ENCODE results near the gene CEACAM7. TPM values are rescaled to one million over a fixed set of nuclear protein-coding genes. Genes with fewer than 3 reads are reported as not detected.

Gene CEACAM7
- total and polyA plus RNA-seq, 2 of the 13 experiments (the other 11 are each of a cell fraction or from before 2014, with no cell fraction given), result not detected

- CTCF ChIA-PET (ENCODE audit: low intra/inter-chr PET ratio, low total read pairs), result no interaction called here
- no TSS peak for BruUV-seq (replicated peaks)
- peaks cover 0 to 4% of the 10 kb centered on the region in 2 experiments; a peak in 1 of 5 replicates for H3K27me3 ChIP-seq (ENCODE audit: control insufficient read depth in 1 of 2, insufficient read depth in 2 of 2, low read length in 2 of 2)
- no peak for ATAC-seq
- TF ChIP-seq ZMAT5 (CRISPR knock-in tag; IDR thresholded peaks at IDR 0.05; ENCODE audit: borderline replicate concordance, low read depth) (no peak), RBM39 (IDR thresholded peaks at IDR 0.05; ENCODE audit: low read depth, low read length, poor library complexity, severe bottlenecking) (no peak), NFKB2 (CRISPR knock-in tag; IDR thresholded peaks at IDR 0.05; ENCODE audit: borderline replicate concordance) (no peak), MAFK (conservative IDR thresholded peaks at IDR 0.05 in 1 of 2, IDR thresholded peaks at IDR 0.05 in 1 of 2; ENCODE audit: low read length in 2 of 2) (peak; percentile 79 to 88), MAFF (IDR thresholded peaks at IDR 0.05; ENCODE audit: low read depth, low read length) (peak; percentile 79), MATR3 (CRISPR knock-in tag; IDR thresholded peaks at IDR 0.05) (no peak), ZNF792 (CRISPR knock-in tag; IDR thresholded peaks at IDR 0.05) (no peak)
- no peak overlapping the region for H3K4me2 ChIP-seq (ENCODE audit: low read depth, low read length)
- H4K20me1 ChIP-seq (ENCODE audit: insufficient read depth, low read length), result 0 out of 2 replicates have a peak, but pooled peaks cover 3% of the 10 kb centered on the region
- DNase-seq (ENCODE audit: low spot score), result no peak
- H3K9ac ChIP-seq (ENCODE audit: insufficient read depth, low read depth, low read length), result no peak overlapping the region
- H3K4me3 ChIP-seq (replicated peaks in 1 of 3; ENCODE audit: insufficient read depth in 1 of 3, low read depth in 2 of 3, low read length in 3 of 3), result no peak overlapping the region
- 10% methylated on average over 3 of the region's 3 CpGs for WGBS (ENCODE audit: low lambda C conversion rate)
- H3K4me1 ChIP-seq (ENCODE audit: insufficient read depth, low read length), result 0 out of 2 replicates have a peak, but pooled peaks cover 3% of the 10 kb centered on the region
- in situ Hi-C loops (cut with HindIII; ENCODE audit: extremely low pct_ligation_motif_present, low pct_unique_long_range_greater_than_20kb), result no loop called here
- H3K27ac ChIP-seq (ENCODE audit: extremely low read length, insufficient read depth, low read length), result no peak overlapping the region
- no peak overlapping the region for H2AFZ ChIP-seq (ENCODE audit: low read length)
- FAIRE-seq, result no peak
- no peaks in the 10 kb centered on the region for H3K36me3 ChIP-seq (replicated peaks in 1 of 2; ENCODE audit: control insufficient read depth in 1 of 2, insufficient read depth in 2 of 2, low read length in 2 of 2)
- POLR2A ChIA-PET, result no interaction called here
- intact Hi-C loops (cut with micrococcal nuclease; ENCODE audit: unreplicated experiment), result no loop called here
- H3K79me2 ChIP-seq (ENCODE audit: insufficient read depth, low read length), result no peaks in the 10 kb centered on the region
- no peaks in the 10 kb centered on the region for H3K9me3 ChIP-seq (ENCODE audit: low read length)
Measured at GRCh38 chr19:41702171-41702651, 14.1 kb upstream of the CEACAM7 start.

GRCh38 chr19:41701401-41702075 lies 13.5 kb upstream of the CEACAM7 start:
- DNase-seq (ENCODE audit: low spot score), result no peak
- FAIRE-seq, result no peak
- no peak for ATAC-seq
- intact Hi-C loops (cut with micrococcal nuclease; ENCODE audit: unreplicated experiment), result no loop called here
- no peak overlapping the region for H2AFZ ChIP-seq (ENCODE audit: low read length)
- 0 out of 2 replicates have a peak, but pooled peaks cover 3% of the 10 kb centered on the region for H4K20me1 ChIP-seq (ENCODE audit: insufficient read depth, low read length)
- POLR2A ChIA-PET, result no interaction called here
- CTCF ChIA-PET (ENCODE audit: low intra/inter-chr PET ratio, low total read pairs), result no interaction called here
- no peaks in the 10 kb centered on the region for H3K79me2 ChIP-seq (ENCODE audit: insufficient read depth, low read length)
- no peak overlapping the region for H3K4me3 ChIP-seq (replicated peaks in 1 of 3; ENCODE audit: insufficient read depth in 1 of 3, low read depth in 2 of 3, low read length in 3 of 3)
- no peak overlapping the region for H3K9ac ChIP-seq (ENCODE audit: insufficient read depth, low read depth, low read length)
- BruUV-seq (replicated peaks), result no TSS peak
- TF ChIP-seq ZNF337 (CRISPR knock-in tag; IDR thresholded peaks at IDR 0.05; ENCODE audit: borderline replicate concordance, low read depth) (no peak), CTCF (CRISPR knock-in tag; IDR thresholded peaks at IDR 0.05) (peak; percentile 32; the same call in 1 of the 2 replicates)
- H3K9me3 ChIP-seq (ENCODE audit: low read length), result no peaks in the 10 kb centered on the region
- WGBS (ENCODE audit: low lambda C conversion rate), result 3% methylated on average over 5 of the region's 10 CpGs
- H3K27me3 ChIP-seq (ENCODE audit: control insufficient read depth in 1 of 2, insufficient read depth in 2 of 2, low read length in 2 of 2), result peaks cover 0 to 4% of the 10 kb centered on the region in 2 experiments; a peak in 1 of 5 replicates
- H3K4me1 ChIP-seq (ENCODE audit: insufficient read depth, low read length), result no peaks in the 10 kb centered on the region
- H3K36me3 ChIP-seq (replicated peaks in 1 of 2; ENCODE audit: control insufficient read depth in 1 of 2, insufficient read depth in 2 of 2, low read length in 2 of 2), result no peaks in the 10 kb centered on the region
- H3K4me2 ChIP-seq (ENCODE audit: low read depth, low read length), result no peak overlapping the region
- in situ Hi-C loops (cut with HindIII; ENCODE audit: extremely low pct_ligation_motif_present, low pct_unique_long_range_greater_than_20kb), result no loop called here
- no peak overlapping the region for H3K27ac ChIP-seq (ENCODE audit: extremely low read length, insufficient read depth, low read length)

Measured in HepG2 (cell line).